ENCODE data around the gene HCRTR1.
A peak's percentile ranks its signal among the peaks of the same experiment; 100 is the strongest.
"Not testable (repeated sequence)": the region's sequence is repeated elsewhere in the genome, so short reads cannot be mapped to it uniquely, and the experiment has no call there.

HCRTR1 gene

GRCh38 chr1:31583995-31584868 is 33.3 kb upstream of the HCRTR1 start:
- H3K27me3 ChIP-seq (replicated peaks; ENCODE audit: control insufficient read depth, insufficient read depth, low read length): no peaks in the 10 kb centered on the region
- H3K4me1 ChIP-seq (ENCODE audit: control insufficient read depth, insufficient read depth, low read length): peaks cover 59% of the 10 kb centered on the region
- H3K36me3 ChIP-seq (ENCODE audit: control insufficient read depth, insufficient read depth, low read length, severe bottlenecking): no peaks in the 10 kb centered on the region
- H3K4me3 ChIP-seq (ENCODE audit: low read length): no peak overlapping the region
- H3K9ac ChIP-seq (ENCODE audit: low read length): peak overlapping the region; percentile 38
- H3K9me3 ChIP-seq (ENCODE audit: control insufficient read depth, low read length): no peaks in the 10 kb centered on the region
- DNase-seq (ENCODE audit: low read depth): peak; percentile 50

GRCh38 chr1:31584869-31585735 is 32.4 kb upstream of the HCRTR1 start:
- no peaks in the 10 kb centered on the region for H3K27me3 ChIP-seq (replicated peaks; ENCODE audit: control insufficient read depth, insufficient read depth, low read length)
- H3K4me3 ChIP-seq (ENCODE audit: low read length): no peak overlapping the region
- H3K9me3 ChIP-seq (ENCODE audit: control insufficient read depth, low read length): no peaks in the 10 kb centered on the region
- H3K4me1 ChIP-seq (ENCODE audit: control insufficient read depth, insufficient read depth, low read length): peaks cover 54% of the 10 kb centered on the region
- H3K36me3 ChIP-seq (ENCODE audit: control insufficient read depth, insufficient read depth, low read length, severe bottlenecking): no peaks in the 10 kb centered on the region
- DNase-seq (ENCODE audit: low read depth): no peak
- H3K9ac ChIP-seq (ENCODE audit: low read length): no peak overlapping the region

GRCh38 chr1:31585736-31586365 is 31.6 kb upstream of the HCRTR1 start:
- peaks cover 46% of the 10 kb centered on the region for H3K4me1 ChIP-seq (ENCODE audit: control insufficient read depth, insufficient read depth, low read length)
- no peaks in the 10 kb centered on the region for H3K36me3 ChIP-seq (ENCODE audit: control insufficient read depth, insufficient read depth, low read length, severe bottlenecking)
- no peak for DNase-seq (ENCODE audit: low read depth)
- no peak overlapping the region for H3K9ac ChIP-seq (ENCODE audit: low read length)
- H3K9me3 ChIP-seq (ENCODE audit: control insufficient read depth, low read length): no peaks in the 10 kb centered on the region
- H3K27me3 ChIP-seq (replicated peaks; ENCODE audit: control insufficient read depth, insufficient read depth, low read length): no peaks in the 10 kb centered on the region
- no peak overlapping the region for H3K4me3 ChIP-seq (ENCODE audit: low read length)

- no peak overlapping the region for H3K4me3 ChIP-seq (ENCODE audit: low read length)
- no peaks in the 10 kb centered on the region for H3K9me3 ChIP-seq (ENCODE audit: control insufficient read depth, low read length)
- H3K4me1 ChIP-seq (ENCODE audit: control insufficient read depth, insufficient read depth, low read length): peaks cover 39% of the 10 kb centered on the region
- H3K27me3 ChIP-seq (replicated peaks; ENCODE audit: control insufficient read depth, insufficient read depth, low read length): no peaks in the 10 kb centered on the region
- DNase-seq (ENCODE audit: low read depth): no peak
- H3K9ac ChIP-seq (ENCODE audit: low read length): no peak overlapping the region
- H3K36me3 ChIP-seq (ENCODE audit: control insufficient read depth, insufficient read depth, low read length, severe bottlenecking): no peaks in the 10 kb centered on the region
Observed at GRCh38 chr1:31586376-31587327, 30.8 kb upstream of the HCRTR1 start.

GRCh38 chr1:31587328-31587699 is 30.2 kb upstream of the HCRTR1 start:
- not testable (repeated sequence) for H3K4me3 ChIP-seq (ENCODE audit: low read length); H3K36me3 ChIP-seq (ENCODE audit: control insufficient read depth, insufficient read depth, low read length, severe bottlenecking); DNase-seq (ENCODE audit: low read depth); H3K9ac ChIP-seq (ENCODE audit: low read length); H3K27me3 ChIP-seq (replicated peaks; ENCODE audit: control insufficient read depth, insufficient read depth, low read length); H3K9me3 ChIP-seq (ENCODE audit: control insufficient read depth, low read length)
- peaks cover 33% of the 10 kb centered on the region for H3K4me1 ChIP-seq (ENCODE audit: control insufficient read depth, insufficient read depth, low read length)

- peak; percentile 72 for DNase-seq (ENCODE audit: low read depth)
- peak overlapping the region; percentile 8 for H3K9ac ChIP-seq (ENCODE audit: low read length)
- no peaks in the 10 kb centered on the region for H3K27me3 ChIP-seq (replicated peaks; ENCODE audit: control insufficient read depth, insufficient read depth, low read length)
- peaks cover 28% of the 10 kb centered on the region for H3K4me1 ChIP-seq (ENCODE audit: control insufficient read depth, insufficient read depth, low read length)
- no peak overlapping the region for H3K4me3 ChIP-seq (ENCODE audit: low read length)
- H3K36me3 ChIP-seq (ENCODE audit: control insufficient read depth, insufficient read depth, low read length, severe bottlenecking): no peaks in the 10 kb centered on the region
- no peaks in the 10 kb centered on the region for H3K9me3 ChIP-seq (ENCODE audit: control insufficient read depth, low read length)
Observed at GRCh38 chr1:31587720-31588423, 29.6 kb upstream of the HCRTR1 start.

GRCh38 chr1:31588751-31589515 is 28.6 kb upstream of the HCRTR1 start:
- H3K4me1 ChIP-seq (ENCODE audit: control insufficient read depth, insufficient read depth, low read length): peaks cover 18% of the 10 kb centered on the region
- no peak for DNase-seq (ENCODE audit: low read depth)
- H3K9ac ChIP-seq (ENCODE audit: low read length): peak overlapping the region; percentile 76
- H3K36me3 ChIP-seq (ENCODE audit: control insufficient read depth, insufficient read depth, low read length, severe bottlenecking): no peaks in the 10 kb centered on the region
- no peaks in the 10 kb centered on the region for H3K9me3 ChIP-seq (ENCODE audit: control insufficient read depth, low read length)
- peak overlapping the region; percentile 74 for H3K4me3 ChIP-seq (ENCODE audit: low read length)
- no peaks in the 10 kb centered on the region for H3K27me3 ChIP-seq (replicated peaks; ENCODE audit: control insufficient read depth, insufficient read depth, low read length)

- H3K9ac ChIP-seq (ENCODE audit: low read length): no peak overlapping the region
Observed at GRCh38 chr1:31591425-31592093, 25.9 kb upstream of the HCRTR1 start.

GRCh38 chr1:31592132-31592531 is 25.4 kb upstream of the HCRTR1 start:
- Histone ChIP-seq H3K9me3 (ENCODE audit: control insufficient read depth, low read length) (no peaks in the 10 kb centered on the region), H3K4me1 (ENCODE audit: control insufficient read depth, insufficient read depth, low read length) (peaks cover 15% of the 10 kb centered on the region), H3K4me3 (ENCODE audit: low read length) (no peak overlapping the region), H3K36me3 (ENCODE audit: control insufficient read depth, insufficient read depth, low read length, severe bottlenecking) (no peaks in the 10 kb centered on the region), H3K9ac (ENCODE audit: low read length) (no peak overlapping the region), H3K27me3 (replicated peaks; ENCODE audit: control insufficient read depth, insufficient read depth, low read length) (no peaks in the 10 kb centered on the region)
- DNase-seq (ENCODE audit: low read depth): no peak

More at GRCh38 chr1:31591425-31592093, 25.9 kb upstream of the HCRTR1 start:
- Histone ChIP-seq H3K36me3 (ENCODE audit: control insufficient read depth, insufficient read depth, low read length, severe bottlenecking) (no peaks in the 10 kb centered on the region), H3K4me3 (ENCODE audit: low read length) (no peak overlapping the region), H3K27me3 (replicated peaks; ENCODE audit: control insufficient read depth, insufficient read depth, low read length) (no peaks in the 10 kb centered on the region), H3K4me1 (ENCODE audit: control insufficient read depth, insufficient read depth, low read length) (peaks cover 15% of the 10 kb centered on the region), H3K9me3 (ENCODE audit: control insufficient read depth, low read length) (no peaks in the 10 kb centered on the region)
- DNase-seq (ENCODE audit: low read depth): peak; percentile 55
